GM12892 (cell line): ENCODE data around the gene NKD2.

ENCODE experiments used
- POLR2A ChIP-seq: IDR thresholded peaks from 2 replicates; pipeline ENCODE4 v1.6.1; 2011; ENCODE audit warnings: low read depth, low read length, control low read depth
- POLR2AphosphoS5 ChIP-seq: IDR thresholded peaks from 2 replicates; pipeline ENCODE4 v1.6.1; 2011; ENCODE audit warnings: low read depth, low read length, control low read depth
- TAF1 ChIP-seq: IDR thresholded peaks from 2 replicates; pipeline ENCODE4 v1.6.1; 2011; ENCODE audit warnings: low read depth, mild to moderate bottlenecking, control low read depth, low read length, borderline replicate concordance

GRCh38 chr5:1028481-1029281, 20.1 kb downstream of the NKD2 start:
- TF ChIP-seq TAF1: no peak
- no peak for TF ChIP-seq POLR2AphosphoS5
- no peak for TF ChIP-seq POLR2A
